Spleen (tissue), 11 donors: ENCODE measurements around the gene ARHGEF28. TPM values are rescaled to one million over a fixed set of nuclear protein-coding genes. Genes with fewer than 3 reads are reported as not detected.

Source experiments
- DNase-seq: peaks from one replicate; pipeline ENCODE4 v3.0.0-alpha.2; 2020
- H3K27ac ChIP-seq, 8 donors: fragments of 200-600 bp; sonication (generic) in 7 of 8; 1 replicate in 4 of 8; 2 replicates in 4 of 8; pipeline versions ENCODE4 v1.5.0 to v1.8.0; 2016 to 2021; ENCODE audit warnings: inconsistent platforms in 4 of 8, mild to moderate bottlenecking in 4 of 8, moderate library complexity in 1 of 8
- H3K27me3 ChIP-seq, 7 donors: fragments of 200-600 bp; sonication (generic) in 6 of 7; replicated peaks in 1 of 7; 1 replicate in 4 of 7; 2 replicates in 3 of 7; pipeline versions ENCODE4 v1.5.0 to v1.8.0; 2016 to 2021; ENCODE audit warnings: inconsistent platforms in 3 of 7, mild to moderate bottlenecking in 1 of 7
- H3K36me3 ChIP-seq, 6 donors: fragments of 200-600 bp; sonication (generic) in 5 of 6; 1 replicate in 4 of 6; 2 replicates in 2 of 6; pipeline versions ENCODE4 v1.5.0 to v1.8.0; 2016 to 2021; ENCODE audit warnings: inconsistent platforms in 2 of 6
- H3K4me1 ChIP-seq, 6 donors: fragments of 200-600 bp; sonication (generic) in 5 of 6; 1 replicate in 3 of 6; 2 replicates in 3 of 6; pipeline versions ENCODE4 v1.5.0 to v1.8.0; 2016 to 2021; ENCODE audit warnings: inconsistent platforms in 3 of 6
- H3K4me3 ChIP-seq, 8 donors: fragments of 200-600 bp; sonication (generic) in 7 of 8; 1 replicate in 4 of 8; 2 replicates in 4 of 8; pipeline versions ENCODE4 v1.5.0 to v1.8.0; 2016 to 2021; ENCODE audit warnings: inconsistent platforms in 4 of 8, mild to moderate bottlenecking in 4 of 8, moderate library complexity in 2 of 8
- H3K9me3 ChIP-seq, 8 donors: fragments of 200-600 bp; sonication (generic) in 7 of 8; 1 replicate in 4 of 8; 2 replicates in 4 of 8; pipeline versions ENCODE4 v1.5.0 to v1.8.0; 2016 to 2021; ENCODE audit warnings: inconsistent platforms in 4 of 8
- CTCF ChIP-seq, 11 experiments: fragments of 200-600 bp in 7 of 11; fragments of 450-650 bp in 4 of 11; sonication (generic) in 4 of 11; IDR thresholded peaks in 8 of 11; conservative IDR thresholded peaks in 3 of 11; 1 replicate in 7 of 11; 2 replicates in 4 of 11; pipeline versions ENCODE4 v1.4.0 to v1.8.0; 2016 to 2021; ENCODE audit warnings: antibody characterized with exemption in 11 of 11, inconsistent platforms in 4 of 11, mild to moderate bottlenecking in 1 of 11
- POLR2A ChIP-seq, 3 donors: fragments of 450-650 bp; IDR thresholded peaks; one replicate each; pipeline ENCODE4 v1.5.1; 2017; ENCODE audit warnings: antibody characterized with exemption in 3 of 3, mild to moderate bottlenecking in 1 of 3
- POLR2AphosphoS5 ChIP-seq, 3 donors: sonication (generic); formaldehyde crosslinking; IDR thresholded peaks; one replicate each; pipeline ENCODE4 v1.5.1; 2017; ENCODE audit warnings: antibody characterized with exemption in 3 of 3
- WGBS, 5 donors: extraction: QIAGEN DNeasy Blood & Tissue Kit in 3 of 5; methylation state at CpG; one replicate each; pipeline versions ENCODE4 v1.1.5 to v1.1.7; 2013 to 2018; 5-methylcytosine and 5-hydroxymethylcytosine counted together
- intact Hi-C: fragments of 100-400 bp; cut with DNase I; formaldehyde crosslinking; loops from one replicate; pipeline ENCODE4 v1.15.0; 2023; ENCODE audit warnings: low total_unique reads
- polyA plus RNA-seq, 3 donors: library from polyadenylated mRNA; stranded (reverse); fragments of 200-250 nt; gene quantifications; one replicate each; pipeline ENCODE4 v1.2.1, GENCODE V29; 2013
- total RNA-seq, 7 donors: library from RNA; depleted of rRNA in 3 of 7; stranded (reverse); fragments of >200 nt in 3 of 7; fragmentation: NEBNext Ultra II Directional in 4 of 7; extraction: Animal tissue kit (Norgen Biotek cat#: 25700) in 4 of 7; gene quantifications; one replicate each; pipeline versions ENCODE4 v1.1.0 to v1.2.1, GENCODE V29; 2016 to 2021
- donor health status: healthy with polysubstance abuse.
- donor health status: DM: no; HTN: no; CAD: no; lungs with moderate emphysema.
- donor health status: DM: no; HTN: no; CAD: no.
- donor health status: Bipolar disorder and iron deficiency.
- donor health status: healthy.
- donor health status: DM: no; HTN: no; CAD: no.
- donor health status: DM: yes; HTN: yes; CAD: no.

ARHGEF28 gene
- total and polyA plus RNA-seq, 10 donors, result 0.53 to 17.5 (median 8.8) TPM

- TF ChIP-seq CTCF (IDR thresholded peaks at IDR 0.05 in 8 of 11, conservative IDR thresholded peaks at IDR 0.05 in 3 of 11) (no peak), POLR2AphosphoS5 (IDR thresholded peaks at IDR 0.05) (no peak), POLR2A (IDR thresholded peaks at IDR 0.05) (no peak)
- H3K27me3 ChIP-seq, result no peaks in the 10 kb centered on the region
- no peak overlapping the region for H3K27ac ChIP-seq
- WGBS, 5 donors, result 72 to 85% (median 83%) methylated on average over 7 of the region's 7 CpGs
- H3K4me1 ChIP-seq, result no peaks in the 10 kb centered on the region
- no peak for DNase-seq
- no peaks in the 10 kb centered on the region for H3K9me3 ChIP-seq
- no peaks in the 10 kb centered on the region for H3K36me3 ChIP-seq
- no peak overlapping the region for H3K4me3 ChIP-seq
- intact Hi-C loops, result no loop called here
Measured at GRCh38 chr5:73728493-73729273, 102.7 kb downstream of the ARHGEF28 start.

- WGBS, 5 donors, result 94 to 97% (median 96%) methylated on average over 3 of the region's 3 CpGs
- Histone ChIP-seq H3K36me3 (no peaks in the 10 kb centered on the region), H3K27me3 (no peaks in the 10 kb centered on the region), H3K4me1 (no peaks in the 10 kb centered on the region), H3K27ac (no peak overlapping the region), H3K9me3 (no peaks in the 10 kb centered on the region), H3K4me3 (no peak overlapping the region)
- DNase-seq, result no peak
- TF ChIP-seq POLR2A (IDR thresholded peaks at IDR 0.05) (no peak), CTCF (IDR thresholded peaks at IDR 0.05 in 8 of 11, conservative IDR thresholded peaks at IDR 0.05 in 3 of 11) (no peak), POLR2AphosphoS5 (IDR thresholded peaks at IDR 0.05) (no peak)
- intact Hi-C loops, result no loop called here
Measured at GRCh38 chr5:73729329-73729728, 103.3 kb downstream of the ARHGEF28 start.

- H3K27ac ChIP-seq, result no peak overlapping the region
- 90 to 95% (median 92%) methylated on average over 2 of the region's 2 CpGs for WGBS, 5 donors
- H3K4me1 ChIP-seq, result no peaks in the 10 kb centered on the region
- DNase-seq, result no peak
- H3K9me3 ChIP-seq, result no peaks in the 10 kb centered on the region
- TF ChIP-seq POLR2AphosphoS5 (IDR thresholded peaks at IDR 0.05), result no peak
- no peak for TF ChIP-seq POLR2A (IDR thresholded peaks at IDR 0.05)
- no peak for TF ChIP-seq CTCF (IDR thresholded peaks at IDR 0.05 in 8 of 11, conservative IDR thresholded peaks at IDR 0.05 in 3 of 11)
- intact Hi-C loops, result no loop called here
- no peaks in the 10 kb centered on the region for H3K27me3 ChIP-seq
- H3K36me3 ChIP-seq, result no peaks in the 10 kb centered on the region
- no peak overlapping the region for H3K4me3 ChIP-seq
Measured at GRCh38 chr5:73732045-73732444, 106.0 kb downstream of the ARHGEF28 start.

GRCh38 chr5:73733219-73733618 is 107.2 kb downstream of the ARHGEF28 start:
- no peak for DNase-seq
- Histone ChIP-seq H3K27me3 (no peaks in the 10 kb centered on the region), H3K4me1 (no peaks in the 10 kb centered on the region), H3K27ac (no peak overlapping the region), H3K9me3 (no peaks in the 10 kb centered on the region), H3K4me3 (no peak overlapping the region), H3K36me3 (no peaks in the 10 kb centered on the region)
- WGBS, 5 donors, result 74 to 94% (median 81%) methylated on average over 1 of the region's 1 CpG
- intact Hi-C loops, result no loop called here
- TF ChIP-seq CTCF (IDR thresholded peaks at IDR 0.05 in 8 of 11, conservative IDR thresholded peaks at IDR 0.05 in 3 of 11) (no peak), POLR2AphosphoS5 (IDR thresholded peaks at IDR 0.05) (no peak), POLR2A (IDR thresholded peaks at IDR 0.05) (no peak)
